22Rv1 (cell line): ENCODE measurements around the gene C1QL4.

Source experiments
- H3K27ac ChIP-seq: fragments of 450-650 bp; 2 replicates; pipeline ENCODE4 v1.5.1; 2017
- CTCF ChIP-seq: fragments of 450-650 bp; IDR thresholded peaks from 2 replicates; pipeline ENCODE4 v1.5.1; 2017; ENCODE audit warnings: mild to moderate bottlenecking
- ZFX ChIP-seq: fragments of 450-650 bp; IDR thresholded peaks from 2 replicates; pipeline ENCODE4 v1.6.1; 2017; ENCODE audit warnings: antibody characterized with exemption, borderline replicate concordance

C1QL4 gene

GRCh38 chr12:49367381-49368239, 30.6 kb upstream of the C1QL4 start, which contains the start of gene SPATS2:
TSS of gene SPATS2 (plus strand) at chr12:49367462. CDS start at chr12:49461013, 93,551 bp downstream.
- peak within 1 kb of the TSS; percentile 95 for H3K27ac ChIP-seq
- TF ChIP-seq ZFX (no peak), CTCF (no peak)

GRCh38 chr12:49366652-49367380, 29.8 kb upstream of the C1QL4 start:
- peak overlapping the region; percentile 95 for H3K27ac ChIP-seq
- TF ChIP-seq CTCF (peak; percentile 58), ZFX (no peak)

GRCh38 chr12:49366096-49366651, 29.2 kb upstream of the C1QL4 start:
- no peak for TF ChIP-seq CTCF
- no peak for TF ChIP-seq ZFX
- peak overlapping the region; percentile 95 for H3K27ac ChIP-seq

- no peak for TF ChIP-seq CTCF
- TF ChIP-seq ZFX: no peak
- H3K27ac ChIP-seq: peak overlapping the region; percentile 95
Measured at GRCh38 chr12:49365542-49365941, 28.6 kb upstream of the C1QL4 start.

GRCh38 chr12:49364989-49365388, 28.0 kb upstream of the C1QL4 start:
- TF ChIP-seq ZFX (no peak), CTCF (no peak)
- no peak overlapping the region for H3K27ac ChIP-seq

GRCh38 chr12:49362077-49362476, 25.1 kb upstream of the C1QL4 start:
- no peak overlapping the region for H3K27ac ChIP-seq
- TF ChIP-seq ZFX (no peak), CTCF (no peak)
